H1 (cell line): ENCODE data around the gene PCDHGB1.

Source experiments
- CBX5 ChIP-seq: fragments of 300-800, 300-1000 bp; sonication (generic); IDR thresholded peaks from 2 replicates; pipeline ENCODE4 v1.7.1; 2016; ENCODE audit warnings: antibody characterized with exemption, low read length, low read depth
- CTCF ChIP-seq, 3 experiments: IDR thresholded peaks; 1 replicate in 2 of 3; 2 replicates in 1 of 3; pipeline versions ENCODE4 v1.5.1 to v1.6.1; 2011; ENCODE audit warnings: low read length in 3 of 3, mild to moderate bottlenecking in 3 of 3, inconsistent platforms in 2 of 3, low read depth in 1 of 3, moderate library complexity in 1 of 3; ENCODE audit not compliant: insufficient read depth in 1 of 3; ENCODE audit errors: control extremely low read depth in 1 of 3
- SIX5 ChIP-seq: IDR thresholded peaks from 2 replicates; pipeline ENCODE4 v1.6.1; 2011; ENCODE audit warnings: mild to moderate bottlenecking, low read depth, low read length

DNA sequence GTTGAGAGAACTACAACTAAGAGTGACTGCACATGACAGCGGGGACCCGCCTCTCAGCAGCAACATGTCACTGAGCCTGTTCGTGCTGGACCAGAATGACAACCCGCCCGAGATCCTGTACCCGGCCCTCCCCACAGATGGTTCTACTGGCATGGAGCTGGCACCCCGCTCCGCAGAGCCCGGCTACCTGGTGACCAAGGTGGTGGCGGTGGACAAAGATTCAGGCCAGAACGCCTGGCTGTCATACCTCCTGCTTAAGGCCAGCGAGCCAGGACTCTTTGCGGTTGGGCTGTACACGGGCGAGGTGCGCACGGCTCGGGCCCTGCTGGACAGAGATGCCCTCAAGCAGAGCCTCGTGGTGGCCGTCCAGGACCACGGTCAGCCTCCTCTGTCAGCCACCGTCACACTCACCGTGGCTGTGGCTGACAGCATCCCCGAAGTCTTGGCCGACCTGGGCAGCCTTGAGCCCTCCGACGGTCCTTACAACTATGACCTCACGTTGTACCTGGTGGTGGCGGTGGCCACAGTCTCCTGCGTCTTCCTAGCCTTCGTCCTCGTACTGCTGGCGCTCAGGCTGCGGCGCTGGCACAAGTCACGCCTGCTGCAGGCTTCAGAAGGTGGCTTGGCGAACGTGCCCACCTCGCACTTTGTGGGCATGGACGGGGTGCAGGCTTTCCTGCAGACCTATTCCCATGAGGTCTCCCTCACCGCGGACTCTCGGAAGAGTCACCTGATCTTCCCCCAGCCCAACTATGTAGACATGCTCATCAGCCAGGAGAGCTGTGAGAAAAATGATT, 34.8 kb downstream of the PCDHGB1 start:
- TF ChIP-seq CBX5 (no peak), SIX5 (no peak), CTCF (IDR thresholded peaks at IDR 0.05; ENCODE audit: control extremely low read depth in 1 of 3, insufficient read depth in 1 of 3, low read depth in 1 of 3, low read length in 3 of 3) (no peak)
